ENCODE results near the gene SELENOM. TPM values are rescaled to one million over a fixed set of nuclear protein-coding genes. Genes with fewer than 3 reads are reported as not detected.

The SELENOM gene
- total RNA-seq, 1 experiment from 2014 or later, result 3.2 TPM

GRCh38 chr22:31105282-31105929 is 2.0 kb downstream of the SELENOM start:
- no peaks in the 10 kb centered on the region for H3K27me3 ChIP-seq (replicated peaks; ENCODE audit: insufficient read depth, low read depth, low read length, poor library complexity)
- no peak for TF ChIP-seq CTCF (conservative IDR thresholded peaks at IDR 0.05; ENCODE audit: low read depth, low read length)
- TF ChIP-seq EZH2 (IDR thresholded peaks at IDR 0.05; ENCODE audit: borderline replicate concordance, low read depth, low read length, poor library complexity, severe bottlenecking), result no peak
- no peak for DNase-seq (ENCODE audit: low spot score)
- CTCF ChIA-PET, result no interaction called here
- H3K27ac ChIP-seq (ENCODE audit: low read depth, low read length, poor library complexity, severe bottlenecking), result no peak overlapping the region
- no peaks in the 10 kb centered on the region for H3K9me3 ChIP-seq (ENCODE audit: low read depth, low read length, poor library complexity, severe bottlenecking)
- no peak overlapping the region for H3K4me3 ChIP-seq (ENCODE audit: low read depth, low read length, poor library complexity, severe bottlenecking)
- intact Hi-C loops (cut with micrococcal nuclease; ENCODE audit: unreplicated experiment), result loop anchor here (5.0 kb wide), 2 partner anchors 167 to 187 kb away; partner anchors contain the start of gene PIK3IP1
- POLR2A ChIA-PET (ENCODE audit: low non-redundant PET), result no interaction called here
- H3K36me3 ChIP-seq (ENCODE audit: insufficient read depth, low read length, poor library complexity, severe bottlenecking), result no peaks in the 10 kb centered on the region
- peaks cover 4% of the 10 kb centered on the region for H3K4me1 ChIP-seq (ENCODE audit: insufficient read depth, low read length, poor library complexity, severe bottlenecking)
- no TSS peak for BruUV-seq (replicated peaks)

DNA sequence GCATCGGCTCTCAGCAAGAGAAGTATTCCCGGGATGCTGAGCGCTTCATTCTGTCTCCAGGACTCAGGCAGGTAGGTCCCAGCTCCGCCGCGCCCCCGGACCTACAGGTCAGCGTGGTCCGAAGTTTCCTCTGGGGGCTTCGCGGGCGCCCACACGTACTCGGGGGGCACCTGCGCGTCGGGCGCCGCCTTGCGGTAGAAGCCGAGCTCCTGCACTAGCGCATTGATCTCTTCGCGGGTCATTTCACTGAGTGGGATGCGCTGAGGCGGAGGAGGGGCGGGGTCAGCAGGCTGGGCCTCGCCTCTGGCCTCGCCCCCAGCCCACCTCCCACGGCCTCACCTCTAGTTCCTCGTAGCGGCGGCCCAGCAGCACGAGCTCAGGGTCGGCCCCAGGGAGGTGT is 2.5 kb downstream of the SELENOM start:
- no peak for DNase-seq (ENCODE audit: low spot score)
- Histone ChIP-seq H3K36me3 (ENCODE audit: insufficient read depth, low read length, poor library complexity, severe bottlenecking) (no peaks in the 10 kb centered on the region), H3K27me3 (replicated peaks; ENCODE audit: insufficient read depth, low read depth, low read length, poor library complexity) (no peaks in the 10 kb centered on the region), H3K27ac (ENCODE audit: low read depth, low read length, poor library complexity, severe bottlenecking) (no peak overlapping the region), H3K4me1 (ENCODE audit: insufficient read depth, low read length, poor library complexity, severe bottlenecking) (peaks cover 4% of the 10 kb centered on the region), H3K9me3 (ENCODE audit: low read depth, low read length, poor library complexity, severe bottlenecking) (no peaks in the 10 kb centered on the region), H3K4me3 (ENCODE audit: low read depth, low read length, poor library complexity, severe bottlenecking) (no peak overlapping the region)
- POLR2A ChIA-PET (ENCODE audit: low non-redundant PET), result no interaction called here
- no TSS peak for BruUV-seq (replicated peaks)
- peak; percentile 64 for TF ChIP-seq CTCF (conservative IDR thresholded peaks at IDR 0.05; ENCODE audit: low read depth, low read length)
- no peak for TF ChIP-seq EZH2 (IDR thresholded peaks at IDR 0.05; ENCODE audit: borderline replicate concordance, low read depth, low read length, poor library complexity, severe bottlenecking)
- CTCF ChIA-PET, result interaction anchor here (0.6 kb wide), 1 partner anchor 170 kb away, joined by 3 read pairs; no protein-coding TSS in a partner anchor
- intact Hi-C loops (cut with micrococcal nuclease; ENCODE audit: unreplicated experiment), result loop anchor here (5.0 kb wide), 2 partner anchors 167 to 187 kb away; partner anchors contain the start of gene PIK3IP1

- H3K27me3 ChIP-seq (replicated peaks; ENCODE audit: insufficient read depth, low read depth, low read length, poor library complexity), result no peaks in the 10 kb centered on the region
- DNase-seq (ENCODE audit: low spot score), result no peak
- TF ChIP-seq EZH2 (IDR thresholded peaks at IDR 0.05; ENCODE audit: borderline replicate concordance, low read depth, low read length, poor library complexity, severe bottlenecking) (no peak), CTCF (conservative IDR thresholded peaks at IDR 0.05; ENCODE audit: low read depth, low read length) (no peak)
- no peak overlapping the region for H3K4me3 ChIP-seq (ENCODE audit: low read depth, low read length, poor library complexity, severe bottlenecking)
- no peaks in the 10 kb centered on the region for H3K36me3 ChIP-seq (ENCODE audit: insufficient read depth, low read length, poor library complexity, severe bottlenecking)
- ChIA-PET POLR2A (ENCODE audit: low non-redundant PET) (no interaction called here), CTCF (interaction anchor here (0.6 kb wide), 1 partner anchor 171 kb away, joined by 3 read pairs; no protein-coding TSS in a partner anchor)
- BruUV-seq (replicated peaks), result no TSS peak
- intact Hi-C loops (cut with micrococcal nuclease; ENCODE audit: unreplicated experiment), result no loop called here
- peaks cover 4% of the 10 kb centered on the region for H3K4me1 ChIP-seq (ENCODE audit: insufficient read depth, low read length, poor library complexity, severe bottlenecking)
- no peaks in the 10 kb centered on the region for H3K9me3 ChIP-seq (ENCODE audit: low read depth, low read length, poor library complexity, severe bottlenecking)
- no peak overlapping the region for H3K27ac ChIP-seq (ENCODE audit: low read depth, low read length, poor library complexity, severe bottlenecking)
Observed at GRCh38 chr22:31103899-31104694, 3.3 kb downstream of the SELENOM start.

All from A673 (cell line).